ENCODE data around the gene LARGE1.

DNA sequence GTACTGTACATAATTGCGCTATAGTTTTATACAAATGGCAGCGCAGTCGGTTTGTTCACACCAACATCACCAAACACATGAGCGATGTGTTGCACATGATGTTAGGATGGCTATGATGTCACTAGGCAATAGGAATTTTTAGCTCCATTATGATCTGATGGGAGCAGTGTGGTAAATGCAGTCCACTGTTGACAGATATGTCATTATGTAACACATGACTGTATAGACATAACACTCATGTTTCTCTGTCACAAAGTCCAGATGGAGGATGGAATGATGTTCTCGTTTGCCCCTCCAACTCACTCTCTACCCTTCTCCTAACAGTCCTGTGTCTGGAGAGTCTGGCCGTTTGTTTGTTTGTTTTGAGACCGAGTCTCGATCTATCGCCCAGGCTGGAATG lies 288.5 kb downstream of the LARGE1 start:
- TF ChIP-seq MAFK (IDR thresholded peaks at IDR 0.05; ENCODE audit: low read depth, low read length): no peak
- TF ChIP-seq, protein P1, sequence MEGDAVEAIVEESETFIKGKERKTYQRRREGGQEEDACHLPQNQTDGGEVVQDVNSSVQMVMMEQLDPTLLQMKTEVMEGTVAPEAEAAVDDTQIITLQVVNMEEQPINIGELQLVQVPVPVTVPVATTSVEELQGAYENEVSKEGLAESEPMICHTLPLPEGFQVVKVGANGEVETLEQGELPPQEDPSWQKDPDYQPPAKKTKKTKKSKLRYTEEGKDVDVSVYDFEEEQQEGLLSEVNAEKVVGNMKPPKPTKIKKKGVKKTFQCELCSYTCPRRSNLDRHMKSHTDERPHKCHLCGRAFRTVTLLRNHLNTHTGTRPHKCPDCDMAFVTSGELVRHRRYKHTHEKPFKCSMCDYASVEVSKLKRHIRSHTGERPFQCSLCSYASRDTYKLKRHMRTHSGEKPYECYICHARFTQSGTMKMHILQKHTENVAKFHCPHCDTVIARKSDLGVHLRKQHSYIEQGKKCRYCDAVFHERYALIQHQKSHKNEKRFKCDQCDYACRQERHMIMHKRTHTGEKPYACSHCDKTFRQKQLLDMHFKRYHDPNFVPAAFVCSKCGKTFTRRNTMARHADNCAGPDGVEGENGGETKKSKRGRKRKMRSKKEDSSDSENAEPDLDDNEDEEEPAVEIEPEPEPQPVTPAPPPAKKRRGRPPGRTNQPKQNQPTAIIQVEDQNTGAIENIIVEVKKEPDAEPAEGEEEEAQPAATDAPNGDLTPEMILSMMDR (conservative IDR thresholded peaks at IDR 0.05; ENCODE audit: low read depth, low read length): no peak

Data from IMR-90 (cell line).